GM12891 (cell line): ENCODE measurements around the gene OSMR.

Experiments
- POLR2A ChIP-seq: IDR thresholded peaks from 2 replicates; pipeline ENCODE4 v1.6.1; 2011; ENCODE audit warnings: low read depth, low read length, control low read depth
- TAF1 ChIP-seq: IDR thresholded peaks from 2 replicates; pipeline ENCODE4 v1.6.1; 2011; ENCODE audit warnings: low read depth, low read length, control low read depth

GRCh38 chr5:38854907-38855306, 9.1 kb downstream of the OSMR start:
- no peak for TF ChIP-seq POLR2A
- no peak for TF ChIP-seq TAF1
